ENCODE measurements around the gene SLC9A8. TPM values are rescaled to one million over a fixed set of nuclear protein-coding genes. Genes with fewer than 3 reads are reported as not detected.

SLC9A8 gene
- total and polyA plus RNA-seq, 4 donors, result 7.8 to 21.1 (median 14.4) TPM

- H3K9me3 ChIP-seq (ENCODE audit: control insufficient read depth in 4 of 4, insufficient read depth in 3 of 4, low read length in 3 of 4), result peaks cover 0 to 2% (median 0%) of the 10 kb centered on the region in 4 donors
- no peak overlapping the region for H3K27ac ChIP-seq (ENCODE audit: low read depth in 1 of 2, low read length in 1 of 2)
- H3K4me3 ChIP-seq, result no peak overlapping the region
- H3K27me3 ChIP-seq (ENCODE audit: control insufficient read depth in 3 of 3, insufficient read depth in 3 of 3, low read length in 2 of 3), result no peaks in the 10 kb centered on the region
- no peak overlapping the region for H3K9ac ChIP-seq (ENCODE audit: insufficient read depth in 1 of 2, low read length in 2 of 2)
- 86% methylated on average over 2 of the region's 2 CpGs for WGBS, 2 donors
- peaks cover 0 to 2% (median 0%) of the 10 kb centered on the region in 4 donors for H3K36me3 ChIP-seq (ENCODE audit: control insufficient read depth in 4 of 4, insufficient read depth in 4 of 4, low read length in 4 of 4)
- peaks cover 0 to 11% (median 3%) of the 10 kb centered on the region in 5 donors for H3K4me1 ChIP-seq (ENCODE audit: control insufficient read depth in 5 of 5, insufficient read depth in 5 of 5, low read length in 5 of 5)
- DNase-seq (no peak), ATAC-seq (ENCODE audit: insufficient read depth, low FRiP score) (no peak)
- no peak for TF ChIP-seq CTCF (IDR thresholded peaks at IDR 0.05; ENCODE audit: control extremely low read depth, extremely low read depth)
These were observed 106.8 kb downstream of the SLC9A8 start for GRCh38 chr20:49919461-49919860.

GRCh38 chr20:49924247-49924646 lies 111.6 kb downstream of the SLC9A8 start:
- ATAC-seq (ENCODE audit: insufficient read depth, low FRiP score), result no peak

GRCh38 chr20:49925901-49926454 lies 113.3 kb downstream of the SLC9A8 start:
- Histone ChIP-seq H3K27ac (ENCODE audit: low read depth in 1 of 2, low read length in 1 of 2) (no peak overlapping the region), H3K4me3 (no peak overlapping the region), H3K9me3 (ENCODE audit: control insufficient read depth in 4 of 4, insufficient read depth in 3 of 4, low read length in 3 of 4) (no peaks in the 10 kb centered on the region), H3K9ac (ENCODE audit: insufficient read depth in 1 of 2, low read length in 2 of 2) (no peak overlapping the region), H3K27me3 (ENCODE audit: control insufficient read depth in 3 of 3, insufficient read depth in 3 of 3, low read length in 2 of 3) (no peaks in the 10 kb centered on the region), H3K36me3 (ENCODE audit: control insufficient read depth in 4 of 4, insufficient read depth in 4 of 4, low read length in 4 of 4) (no peaks in the 10 kb centered on the region), H3K4me1 (ENCODE audit: control insufficient read depth in 5 of 5, insufficient read depth in 5 of 5, low read length in 5 of 5) (no peaks in the 10 kb centered on the region)
- WGBS, 2 donors, result 73 to 77% methylated on average over 2 of the region's 2 CpGs
- DNase-seq, result no peak
- TF ChIP-seq CTCF (IDR thresholded peaks at IDR 0.05; ENCODE audit: control extremely low read depth, extremely low read depth), result no peak
- ATAC-seq (ENCODE audit: insufficient read depth, low FRiP score), result no peak

More at GRCh38 chr20:49924247-49924646, 111.6 kb downstream of the SLC9A8 start:
- Histone ChIP-seq H3K9ac (ENCODE audit: insufficient read depth in 1 of 2, low read length in 2 of 2) (no peak overlapping the region), H3K27ac (ENCODE audit: low read depth in 1 of 2, low read length in 1 of 2) (no peak overlapping the region), H3K36me3 (ENCODE audit: control insufficient read depth in 4 of 4, insufficient read depth in 4 of 4, low read length in 4 of 4) (no peaks in the 10 kb centered on the region), H3K9me3 (ENCODE audit: control insufficient read depth in 4 of 4, insufficient read depth in 3 of 4, low read length in 3 of 4) (no peaks in the 10 kb centered on the region), H3K27me3 (ENCODE audit: control insufficient read depth in 3 of 3, insufficient read depth in 3 of 3, low read length in 2 of 3) (no peaks in the 10 kb centered on the region), H3K4me3 (no peak overlapping the region), H3K4me1 (ENCODE audit: control insufficient read depth in 5 of 5, insufficient read depth in 5 of 5, low read length in 5 of 5) (no peaks in the 10 kb centered on the region)
- DNase-seq, result no peak
- no peak for TF ChIP-seq CTCF (IDR thresholded peaks at IDR 0.05; ENCODE audit: control extremely low read depth, extremely low read depth)
- WGBS, 2 donors, result 91 to 96% methylated on average over 4 of the region's 4 CpGs
